GM19240 (cell line): ENCODE data around the gene SCN3A.

Experiments used
- DNase-seq: peaks from one replicate; pipeline ENCODE4 v3.0.0; 2011; ENCODE audit warnings: low spot score; ENCODE audit not compliant: insufficient read length

Gene SCN3A

GRCh38 chr2:165203689-165204559 lies at the start of gene SCN3A:
TSS of gene SCN3A (minus strand) at chr2:165204050. CDS start at chr2:165176394, 27,656 bp downstream.
- DNase-seq = no peak

- no peak for DNase-seq
These were observed 49.3 kb upstream of the SCN3A start for GRCh38 chr2:165253178-165253577.

GRCh38 chr2:165251366-165251765 lies 47.5 kb upstream of the SCN3A start:
- no peak for DNase-seq

- DNase-seq = no peak
These were observed 44.4 kb upstream of the SCN3A start for GRCh38 chr2:165248238-165248637.

GRCh38 chr2:165245081-165245793 lies 41.4 kb upstream of the SCN3A start:
- no peak for DNase-seq

GRCh38 chr2:165240916-165241315 lies 37.1 kb upstream of the SCN3A start:
- DNase-seq = no peak

- DNase-seq = no peak
These were observed 36.1 kb upstream of the SCN3A start for GRCh38 chr2:165239856-165240515.

- no peak for DNase-seq
These were observed 35.4 kb upstream of the SCN3A start, which contains the start of gene SCN2A for GRCh38 chr2:165239230-165239629. TSS of gene SCN2A (plus strand) at chr2:165239414. CDS start at chr2:165295824, 56,410 bp downstream.

GRCh38 chr2:165238295-165238694 lies 34.4 kb upstream of the SCN3A start:
- DNase-seq = no peak

GRCh38 chr2:165237056-165237455 lies 33.2 kb upstream of the SCN3A start:
- no peak for DNase-seq

- no peak for DNase-seq
These were observed 23.7 kb upstream of the SCN3A start for GRCh38 chr2:165227571-165227970.

GRCh38 chr2:165224941-165225340 lies 21.1 kb upstream of the SCN3A start:
- no peak for DNase-seq

- DNase-seq = no peak
These were observed 15.6 kb upstream of the SCN3A start for GRCh38 chr2:165219481-165219880.

GRCh38 chr2:165214093-165214492 lies 10.2 kb upstream of the SCN3A start:
- no peak for DNase-seq

GRCh38 chr2:165208094-165208493 lies 4.2 kb upstream of the SCN3A start:
- DNase-seq = no peak

GRCh38 chr2:165205865-165206264 lies 2.0 kb upstream of the SCN3A start:
- DNase-seq = no peak

GRCh38 chr2:165202239-165202638 lies 1.6 kb downstream of the SCN3A start:
- DNase-seq = no peak

GRCh38 chr2:165198181-165198580 lies 5.7 kb downstream of the SCN3A start:
- DNase-seq = no peak

- no peak for DNase-seq
These were observed 6.5 kb downstream of the SCN3A start for GRCh38 chr2:165197346-165197745.

- no peak for DNase-seq
These were observed 7.4 kb downstream of the SCN3A start for GRCh38 chr2:165196411-165196810.

- DNase-seq = no peak
These were observed 10.6 kb downstream of the SCN3A start for GRCh38 chr2:165193178-165193777.

- no peak for DNase-seq
These were observed 11.1 kb downstream of the SCN3A start for GRCh38 chr2:165192729-165193128.
